BJ (cell line): ENCODE measurements around the gene DYNC2I2. TPM values are rescaled to one million over a fixed set of nuclear protein-coding genes. Genes with fewer than 3 reads are reported as not detected.
"Not testable (repeated sequence)": the region's sequence is repeated elsewhere in the genome, so short reads cannot be mapped to it uniquely, and the experiment has no call there.

Experiments
- CTCF ChIA-PET: fragments of 350-600 bp; formaldehyde crosslinking; extraction: SDS; loops from one replicate; lab custom pipeline; 2021; ENCODE audit warnings: antibody characterized with exemption, inconsistent platforms; lab: Yijun Ruan, JAX
- POLR2A ChIA-PET: fragments of 300-600 bp; sonication (Branson Sonifier 250); formaldehyde crosslinking; extraction: SDS; loops from one replicate; lab custom pipeline; 2021; ENCODE audit warnings: antibody characterized with exemption; lab: Charles Lee
- DNase-seq: peaks from one replicate; pipeline ENCODE4 v3.0.0-alpha.2; 2011; ENCODE audit warnings: low read depth
- H3K27me3 ChIP-seq: 2 replicates; pipeline ENCODE4 v1.6.0; 2011; ENCODE audit warnings: low read length; ENCODE audit not compliant: control insufficient read depth, insufficient read depth
- H3K36me3 ChIP-seq: 2 replicates; pipeline ENCODE4 v1.5.1; 2011; ENCODE audit warnings: low read length; ENCODE audit not compliant: control insufficient read depth, insufficient read depth
- H3K4me3 ChIP-seq: 2 replicates; pipeline ENCODE4 v1.5.1; 2011; ENCODE audit warnings: low read depth, mild to moderate bottlenecking, control low read depth, low read length
- polyA plus RNA-seq: library from polyadenylated mRNA; depleted of rRNA; stranded (reverse); fragments of >200 nt; gene quantifications from 2 replicates; pipeline ENCODE4 v1.2.3, GENCODE V29; 2011
- TF ChIP-seq, protein P1 (sequence below): IDR thresholded peaks from 2 replicates; pipeline ENCODE4 v1.5.1; 2011; ENCODE audit warnings: low read depth, mild to moderate bottlenecking, control low read depth, inconsistent platforms, low read length, moderate library complexity; ENCODE audit not compliant: insufficient read depth

The DYNC2I2 gene
- polyA plus RNA-seq, 1 experiment, result 50.4 TPM

DNA sequence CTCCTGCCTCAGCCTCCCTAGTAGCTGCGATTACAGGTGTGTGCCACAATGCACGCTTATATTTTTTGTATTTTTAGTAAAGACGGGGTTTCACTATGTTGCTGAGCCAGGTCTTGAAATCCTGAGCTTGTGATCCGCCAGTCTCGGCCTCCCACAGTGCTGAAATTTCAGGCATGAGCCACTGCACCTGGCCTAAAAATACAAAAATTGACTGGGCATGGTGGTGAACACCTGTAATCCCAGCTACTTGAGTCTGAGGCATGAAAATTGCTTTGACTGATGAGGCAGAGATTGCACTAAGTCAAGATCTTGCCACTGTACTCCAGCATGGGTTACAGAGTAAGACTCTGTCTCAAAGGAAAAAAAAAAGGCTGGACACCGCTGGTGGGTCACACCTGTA is 13.1 kb upstream of the DYNC2I2 start:
- Histone ChIP-seq H3K27me3 (no peaks in the 10 kb centered on the region), H3K36me3 (no peaks in the 10 kb centered on the region), H3K4me3 (no peak overlapping the region)
- POLR2A ChIA-PET, result no interaction called here
- TF ChIP-seq, protein P1, sequence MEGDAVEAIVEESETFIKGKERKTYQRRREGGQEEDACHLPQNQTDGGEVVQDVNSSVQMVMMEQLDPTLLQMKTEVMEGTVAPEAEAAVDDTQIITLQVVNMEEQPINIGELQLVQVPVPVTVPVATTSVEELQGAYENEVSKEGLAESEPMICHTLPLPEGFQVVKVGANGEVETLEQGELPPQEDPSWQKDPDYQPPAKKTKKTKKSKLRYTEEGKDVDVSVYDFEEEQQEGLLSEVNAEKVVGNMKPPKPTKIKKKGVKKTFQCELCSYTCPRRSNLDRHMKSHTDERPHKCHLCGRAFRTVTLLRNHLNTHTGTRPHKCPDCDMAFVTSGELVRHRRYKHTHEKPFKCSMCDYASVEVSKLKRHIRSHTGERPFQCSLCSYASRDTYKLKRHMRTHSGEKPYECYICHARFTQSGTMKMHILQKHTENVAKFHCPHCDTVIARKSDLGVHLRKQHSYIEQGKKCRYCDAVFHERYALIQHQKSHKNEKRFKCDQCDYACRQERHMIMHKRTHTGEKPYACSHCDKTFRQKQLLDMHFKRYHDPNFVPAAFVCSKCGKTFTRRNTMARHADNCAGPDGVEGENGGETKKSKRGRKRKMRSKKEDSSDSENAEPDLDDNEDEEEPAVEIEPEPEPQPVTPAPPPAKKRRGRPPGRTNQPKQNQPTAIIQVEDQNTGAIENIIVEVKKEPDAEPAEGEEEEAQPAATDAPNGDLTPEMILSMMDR, result no peak
- DNase-seq, result no peak
- CTCF ChIA-PET, result no interaction called here

DNA sequence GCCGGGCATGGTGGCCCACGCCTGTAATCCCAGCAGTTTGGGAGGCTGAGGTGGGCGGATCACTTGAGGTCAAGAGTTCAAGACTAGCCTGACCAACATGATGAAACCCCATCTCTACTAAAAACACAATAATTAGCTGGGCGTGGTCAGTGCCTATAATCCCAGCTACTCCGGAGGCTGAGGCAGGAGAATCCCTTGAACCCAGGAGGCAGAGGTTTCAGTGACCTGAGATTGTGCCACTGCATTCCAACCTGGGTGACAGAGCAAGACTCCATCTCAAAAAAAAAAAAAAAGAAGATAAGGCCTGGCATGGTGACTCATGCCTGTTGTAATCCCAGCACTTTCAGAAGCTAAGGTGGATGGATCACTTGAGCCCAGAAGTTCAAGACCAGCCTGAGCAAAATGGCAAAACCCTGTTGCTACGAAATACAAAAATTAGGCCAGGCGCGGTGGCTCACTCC is 9.9 kb upstream of the DYNC2I2 start:
- POLR2A ChIA-PET, DNase-seq, H3K36me3 ChIP-seq, H3K27me3 ChIP-seq, H3K4me3 ChIP-seq: not testable (repeated sequence)
- CTCF ChIA-PET, result interaction anchor here (0.6 to 1.2 kb wide), 2 partner anchors 17 to 31 kb away, joined by 3 read pairs; no protein-coding TSS in a partner anchor

DNA sequence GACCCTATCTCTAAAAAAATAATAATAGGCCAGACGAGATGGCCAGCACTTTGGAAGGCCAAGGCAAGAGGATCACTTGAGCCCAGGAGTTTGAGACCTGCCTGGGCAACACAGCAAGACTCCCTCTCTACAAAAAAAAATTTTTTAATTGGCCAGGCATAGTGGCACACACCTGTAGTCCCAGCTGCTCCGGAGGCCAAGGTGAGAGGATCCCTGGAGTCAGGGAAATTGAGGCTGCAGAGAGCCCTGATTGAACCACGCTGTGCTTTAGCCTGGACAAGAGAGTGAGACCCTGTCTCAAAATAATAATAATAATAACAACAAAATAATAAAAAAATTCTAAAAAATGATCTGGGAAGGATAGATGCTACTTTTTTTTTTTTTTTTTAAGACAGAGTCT is 1.1 kb upstream of the DYNC2I2 start:
- DNase-seq, result no peak
- ChIA-PET CTCF (no interaction called here), POLR2A (no interaction called here)
- no peaks in the 10 kb centered on the region for H3K36me3 ChIP-seq
- TF ChIP-seq, protein P1, result no peak
- no peak overlapping the region for H3K4me3 ChIP-seq
- H3K27me3 ChIP-seq, result no peaks in the 10 kb centered on the region

DNA sequence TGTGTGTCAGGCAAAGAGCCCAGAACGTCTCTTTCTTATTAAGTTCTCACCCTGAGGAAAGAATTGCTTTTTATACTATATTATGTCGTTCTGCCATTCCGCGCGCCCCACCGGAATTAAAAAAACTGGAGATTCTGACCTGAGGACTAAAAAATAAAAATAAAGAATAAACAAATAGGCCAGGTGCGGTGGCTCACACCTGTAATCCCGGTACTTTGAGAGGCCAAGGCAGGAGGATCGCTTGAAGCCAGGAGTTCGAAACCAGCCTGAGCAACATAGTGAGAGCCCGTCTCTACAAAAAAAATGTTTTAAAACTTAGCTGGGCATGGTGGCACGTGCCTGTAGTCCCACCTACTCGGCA is 677 bp upstream of the DYNC2I2 start:
- no peaks in the 10 kb centered on the region for H3K27me3 ChIP-seq
- ChIA-PET CTCF (no interaction called here), POLR2A (no interaction called here)
- H3K4me3 ChIP-seq, result no peak overlapping the region
- no peak for DNase-seq
- no peaks in the 10 kb centered on the region for H3K36me3 ChIP-seq
- TF ChIP-seq, protein P1, result no peak

DNA sequence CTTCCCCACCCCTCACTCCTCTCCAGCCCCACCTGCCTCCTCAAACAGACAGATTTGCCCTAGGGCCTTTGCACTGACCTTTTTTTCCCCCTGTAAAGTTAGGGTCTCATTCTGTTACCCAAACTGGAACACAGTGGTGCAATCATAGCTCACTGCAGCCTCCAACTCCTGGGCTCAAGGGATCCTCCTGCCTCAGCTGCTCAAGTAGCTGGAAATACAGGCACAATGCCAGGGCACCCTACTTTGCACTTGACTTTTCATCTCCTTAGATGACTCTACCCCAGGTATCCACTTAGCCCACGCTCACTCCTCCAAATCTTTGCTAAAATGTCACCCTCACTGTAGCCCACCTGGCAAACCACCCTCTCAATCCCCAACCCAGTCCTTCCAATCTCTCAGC is 2.2 kb downstream of the DYNC2I2 start:
- TF ChIP-seq, protein P1, result no peak
- Histone ChIP-seq H3K27me3 (no peaks in the 10 kb centered on the region), H3K4me3 (no peak overlapping the region), H3K36me3 (no peaks in the 10 kb centered on the region)
- ChIA-PET POLR2A (interaction anchor here (0.6 kb wide), 1 partner anchor 101 kb away, joined by 6 read pairs; no protein-coding TSS in a partner anchor), CTCF (interaction anchor here (1.1 to 1.2 kb wide), 2 partner anchors 19 to 48 kb away, joined by 3 to 4 read pairs; partner anchors contain the start of gene PKN3)
- no peak for DNase-seq

DNA sequence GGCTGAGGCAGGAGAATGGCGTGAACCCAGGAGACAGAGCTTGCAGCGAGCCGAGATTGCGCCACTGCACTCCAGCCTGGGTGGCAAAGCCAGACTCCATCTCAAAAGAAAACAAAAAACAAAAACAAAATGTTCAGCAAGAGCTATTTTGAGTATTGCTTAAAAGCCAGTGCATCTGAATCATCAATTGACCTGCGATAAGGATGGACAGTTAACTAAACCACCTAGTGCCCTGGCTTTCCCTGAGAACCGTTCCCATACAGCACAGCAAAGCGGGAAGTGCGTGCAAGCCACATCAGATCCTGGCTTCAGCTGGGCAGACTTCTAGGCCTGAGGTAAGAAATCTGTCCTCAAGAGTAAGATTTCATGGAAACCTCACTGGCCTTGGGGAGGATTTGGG is 2.7 kb downstream of the DYNC2I2 start:
- Histone ChIP-seq H3K36me3 (no peaks in the 10 kb centered on the region), H3K4me3 (no peak overlapping the region), H3K27me3 (no peaks in the 10 kb centered on the region)
- DNase-seq, result no peak
- TF ChIP-seq, protein P1, result no peak
- ChIA-PET CTCF (interaction anchor here (0.7 to 1.2 kb wide), 3 partner anchors 18 to 48 kb away, joined by 3 to 4 read pairs (median 3); partner anchors contain the start of genes PKN3 and SET), POLR2A (interaction anchor here (0.6 kb wide), 1 partner anchor 9 kb away, joined by 14 read pairs; no protein-coding TSS in a partner anchor)
